Lung (tissue), 12 donors: ENCODE measurements around the gene GPR37. TPM values are rescaled to one million over a fixed set of nuclear protein-coding genes. Genes with fewer than 3 reads are reported as not detected.
A peak's percentile ranks its signal among the peaks of the same experiment; 100 is the strongest.

ENCODE experiments used
- ATAC-seq: fragments of 200-7000 bp; cut with Tn5 transposase; one replicate; pipeline ENCODE4 v1.9.1; 2020; ENCODE audit warnings: moderate number of reproducible peaks; ENCODE audit not compliant: insufficient read depth, low FRiP score
- DNase-seq, 3 donors: peaks; one replicate each; pipeline ENCODE4 v3.0.0-alpha.2; 2013 to 2017
- H3K27ac ChIP-seq, 2 donors: one replicate each; pipeline ENCODE4 v1.5.1; 2013; ENCODE audit warnings: mild to moderate bottlenecking in 2 of 2, moderate library complexity in 2 of 2, control low read depth in 1 of 2, inconsistent platforms in 1 of 2, low read depth in 1 of 2, low read length in 1 of 2
- H3K27me3 ChIP-seq, 3 donors: one replicate each; pipeline ENCODE4 v1.5.1; 2013; ENCODE audit warnings: low read length in 2 of 3; ENCODE audit not compliant: control insufficient read depth in 3 of 3, insufficient read depth in 3 of 3
- H3K36me3 ChIP-seq, 4 donors: one replicate each; pipeline ENCODE4 v1.5.1; 2013; ENCODE audit warnings: low read length in 4 of 4, mild to moderate bottlenecking in 1 of 4, moderate library complexity in 1 of 4; ENCODE audit not compliant: control insufficient read depth in 4 of 4, insufficient read depth in 4 of 4
- H3K4me1 ChIP-seq, 5 donors: one replicate each; pipeline ENCODE4 v1.5.1; 2013; ENCODE audit warnings: low read length in 5 of 5, mild to moderate bottlenecking in 2 of 5, moderate library complexity in 1 of 5; ENCODE audit not compliant: control insufficient read depth in 5 of 5, insufficient read depth in 5 of 5
- H3K4me3 ChIP-seq: one replicate; pipeline ENCODE4 v1.5.1; 2013; ENCODE audit warnings: mild to moderate bottlenecking, control low read depth, moderate library complexity
- H3K9ac ChIP-seq, 2 donors: one replicate each; pipeline ENCODE4 v1.5.1; 2013; ENCODE audit warnings: low read length in 2 of 2, control low read depth in 1 of 2; ENCODE audit not compliant: insufficient read depth in 1 of 2
- H3K9me3 ChIP-seq, 4 donors: one replicate each; pipeline ENCODE4 v1.5.1; 2013; ENCODE audit warnings: low read length in 3 of 4, mild to moderate bottlenecking in 1 of 4, moderate library complexity in 1 of 4; ENCODE audit not compliant: control insufficient read depth in 4 of 4, insufficient read depth in 3 of 4
- CTCF ChIP-seq: IDR thresholded peaks from 2 replicates; pipeline ENCODE4 v1.5.1; 2012; ENCODE audit warnings: mild to moderate bottlenecking; ENCODE audit errors: control extremely low read depth, extremely low read depth
- WGBS, 2 donors: extraction: QIAGEN DNeasy Blood & Tissue Kit; methylation state at CpG; one replicate each; pipeline ENCODE4 v1.1.7; 2013; 5-methylcytosine and 5-hydroxymethylcytosine counted together
- polyA plus RNA-seq, 2 donors: library from polyadenylated mRNA; stranded (reverse); fragments of 200-250 nt; gene quantifications; one replicate each; pipeline ENCODE4 v1.2.1, GENCODE V29; 2013
- total RNA-seq, 2 donors: library from RNA; depleted of rRNA in 1 of 2; stranded (reverse); fragments of >200 nt in 1 of 2; gene quantifications; one replicate each; pipeline ENCODE4 v1.2.1, GENCODE V29; 2014 to 2021
- donor health status: control.
- donor health status: control.
- donor health status: Bipolar disorder and iron deficiency.
- donor health status: healthy.
- donor health status: DM: yes; HTN: yes; CAD: no.

Gene GPR37
- total and polyA plus RNA-seq, 4 donors: 0.08 to 2.8 (median 0.94) TPM

- Histone ChIP-seq H3K9ac (peak overlapping the region in 1 of 2 donors; percentile 13), H3K27me3 (no peaks in the 10 kb centered on the region), H3K4me1 (peaks cover 0 to 3% (median 0%) of the 10 kb centered on the region in 5 donors), H3K4me3 (no peak overlapping the region), H3K27ac (no peak overlapping the region), H3K9me3 (no peaks in the 10 kb centered on the region), H3K36me3 (no peaks in the 10 kb centered on the region)
- ATAC-seq (no peak), DNase-seq (no peak)
- no peak for TF ChIP-seq CTCF
- 68 to 77% methylated on average over 2 of the region's 2 CpGs for WGBS, 2 donors
Observed at GRCh38 chr7:124737760-124738300, 27.8 kb downstream of the GPR37 start.

DNA sequence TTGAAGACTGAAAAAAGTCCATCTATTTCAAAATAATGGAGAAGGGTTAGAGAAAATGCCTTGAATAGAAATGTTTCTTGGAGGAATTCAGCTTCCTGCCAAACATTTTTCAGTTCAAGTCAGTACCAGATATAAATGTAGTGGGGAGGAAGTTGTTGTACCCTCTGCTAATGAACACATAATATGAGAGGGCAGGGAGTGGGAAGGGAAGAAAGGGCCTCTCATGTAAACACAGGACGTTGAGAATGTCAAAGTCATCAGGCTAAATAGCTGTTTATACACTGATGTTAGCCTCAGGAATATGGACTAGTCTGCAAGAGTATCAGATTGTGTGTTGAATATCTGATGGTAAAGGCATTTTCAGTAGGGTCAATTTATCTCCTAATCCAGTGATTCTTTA, 37.0 kb downstream of the GPR37 start:
- Histone ChIP-seq H3K27ac (no peak overlapping the region), H3K4me3 (no peak overlapping the region), H3K27me3 (no peaks in the 10 kb centered on the region), H3K4me1 (no peaks in the 10 kb centered on the region), H3K9ac (no peak overlapping the region), H3K9me3 (no peaks in the 10 kb centered on the region), H3K36me3 (no peaks in the 10 kb centered on the region)
- no peak for TF ChIP-seq CTCF
- peak in 1 of 3 donors; percentile 25 for DNase-seq
- WGBS, 2 donors: 4% methylated on average over 1 of the region's 1 CpG
- ATAC-seq: no peak

- no peak for TF ChIP-seq CTCF
- no peak for DNase-seq
Observed at GRCh38 chr7:124724507-124725192, 40.9 kb downstream of the GPR37 start.

DNA sequence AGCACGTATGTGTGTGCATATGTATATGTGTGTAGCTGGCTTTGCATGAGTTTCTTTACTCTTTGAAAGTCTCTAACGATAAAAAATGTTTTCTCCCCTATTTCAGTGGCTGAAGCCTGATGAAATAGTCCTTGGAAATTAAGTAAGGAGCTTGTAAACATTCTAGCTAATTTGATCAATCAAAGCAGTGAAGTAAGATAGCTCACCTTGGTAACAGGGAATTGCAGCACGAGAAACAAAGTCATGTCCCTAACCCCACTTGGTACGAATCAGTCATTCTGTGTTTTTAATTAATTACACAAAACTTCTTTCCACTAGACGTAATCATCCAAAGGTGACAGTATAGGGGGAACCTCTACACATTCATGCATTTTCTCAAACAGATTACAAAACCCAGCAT, 41.5 kb downstream of the GPR37 start:
- WGBS, 2 donors: 79 to 84% methylated on average over 5 of the region's 5 CpGs
- no peaks in the 10 kb centered on the region for H3K9me3 ChIP-seq
- no peaks in the 10 kb centered on the region for H3K4me1 ChIP-seq
- ATAC-seq (no peak), DNase-seq (no peak)
- no peak overlapping the region for H3K4me3 ChIP-seq
- H3K9ac ChIP-seq: no peak overlapping the region
- H3K36me3 ChIP-seq: no peaks in the 10 kb centered on the region
- no peak overlapping the region for H3K27ac ChIP-seq
- TF ChIP-seq CTCF: no peak
- H3K27me3 ChIP-seq: no peaks in the 10 kb centered on the region

More at GRCh38 chr7:124724507-124725192, 40.9 kb downstream of the GPR37 start:
- Histone ChIP-seq H3K36me3 (no peaks in the 10 kb centered on the region), H3K9ac (no peak overlapping the region), H3K27me3 (no peaks in the 10 kb centered on the region), H3K4me3 (no peak overlapping the region), H3K4me1 (no peaks in the 10 kb centered on the region), H3K9me3 (no peaks in the 10 kb centered on the region), H3K27ac (no peak overlapping the region)
- ATAC-seq: no peak
- WGBS, 2 donors: 71 to 77% methylated on average over 4 of the region's 4 CpGs
